HepG2 (cell line): ENCODE measurements around the gene MBTD1. TPM values are rescaled to one million over a fixed set of nuclear protein-coding genes. Genes with fewer than 3 reads are reported as not detected.
A peak's percentile ranks its signal among the peaks of the same experiment; 100 is the strongest.

Source experiments
- ATF3 ChIP-seq: sonication (generic); formaldehyde crosslinking; IDR thresholded peaks from 2 replicates; pipeline ENCODE4 v1.4.0; 2020; ENCODE audit warnings: missing genetic modification reagents
- ATF4 ChIP-seq, 2 experiments: fragments of 450-650 bp in 1 of 2; sonication (generic) in 1 of 2; formaldehyde crosslinking; IDR thresholded peaks; 2 replicates each; pipeline versions ENCODE4 v1.5.0 to v1.8.0; 2020 to 2022; ENCODE audit warnings: mild to moderate bottlenecking in 1 of 2, missing genetic modification reagents in 1 of 2
- BCL6 ChIP-seq: IDR thresholded peaks from 2 replicates; pipeline ENCODE4 v1.6.1; 2016; ENCODE audit warnings: missing genetic modification reagents, missing compliant biosample characterization
- DMAP1 ChIP-seq: IDR thresholded peaks from 2 replicates; pipeline ENCODE4 v1.6.1; 2016
- FOXP4 ChIP-seq: sonication (generic); formaldehyde crosslinking; IDR thresholded peaks from 2 replicates; pipeline ENCODE4 v1.4.0; 2020; ENCODE audit warnings: missing genetic modification reagents
- FUBP1 ChIP-seq: sonication (generic); formaldehyde crosslinking; IDR thresholded peaks from 2 replicates; pipeline ENCODE4 v1.5.1; 2020; ENCODE audit warnings: missing genetic modification reagents, mild to moderate bottlenecking, borderline replicate concordance
- HIVEP1 ChIP-seq: sonication (generic); formaldehyde crosslinking; IDR thresholded peaks from 2 replicates; pipeline ENCODE4 v1.4.0; 2020; ENCODE audit warnings: mild to moderate bottlenecking, missing genetic modification reagents
- HNF4A ChIP-seq: sonication (generic); formaldehyde crosslinking; IDR thresholded peaks from 2 replicates; pipeline ENCODE4 v1.4.0; 2020; ENCODE audit warnings: missing genetic modification reagents
- PRDM4 ChIP-seq: sonication (generic); formaldehyde crosslinking; IDR thresholded peaks from 2 replicates; pipeline ENCODE4 v1.9.0; 2021; ENCODE audit warnings: missing genetic modification reagents, borderline replicate concordance
- PRMT3 ChIP-seq: sonication (generic); formaldehyde crosslinking; IDR thresholded peaks from 2 replicates; pipeline ENCODE4 v1.8.1; 2022; ENCODE audit warnings: low read depth, mild to moderate bottlenecking, moderate library complexity, missing genetic modification reagents, borderline replicate concordance
- RORA ChIP-seq: sonication (generic); formaldehyde crosslinking; IDR thresholded peaks from 2 replicates; pipeline ENCODE4 v1.5.0; 2020; ENCODE audit warnings: mild to moderate bottlenecking, missing genetic modification reagents, moderate library complexity
- SIN3B ChIP-seq: fragments of 150-350 bp; IDR thresholded peaks from 2 replicates; pipeline ENCODE4 v1.6.1; 2014; ENCODE audit warnings: low read length
- SMARCE1 ChIP-seq: fragments of 450-650 bp; IDR thresholded peaks from 2 replicates; pipeline ENCODE4 v1.6.1; 2017; ENCODE audit warnings: borderline replicate concordance
- SNRNP70 ChIP-seq: fragments of 200-400 bp; formaldehyde crosslinking; IDR thresholded peaks from 2 replicates; pipeline ENCODE4 v1.6.1; 2017; ENCODE audit warnings: mild to moderate bottlenecking, low read depth, low read length, moderate library complexity
- ZC3H4 ChIP-seq: sonication (generic); formaldehyde crosslinking; IDR thresholded peaks from 2 replicates; pipeline ENCODE4 v1.4.0; 2020; ENCODE audit warnings: missing genetic modification reagents, borderline replicate concordance
- ZNF143 ChIP-seq: sonication (generic); formaldehyde crosslinking; IDR thresholded peaks from 2 replicates; pipeline ENCODE4 v1.4.0; 2020; ENCODE audit warnings: missing genetic modification reagents
- ZNF484 ChIP-seq: sonication (generic); formaldehyde crosslinking; IDR thresholded peaks from 2 replicates; pipeline ENCODE4 v1.5.1; 2020; ENCODE audit warnings: mild to moderate bottlenecking, low read depth, missing genetic modification reagents, borderline replicate concordance
- ZNF496 ChIP-seq: sonication (generic); formaldehyde crosslinking; IDR thresholded peaks from 2 replicates; pipeline ENCODE4 v1.8.1; 2023; ENCODE audit warnings: mild to moderate bottlenecking, moderate library complexity, missing genetic modification reagents; ENCODE audit not compliant: insufficient replicate concordance
- ZNF770 ChIP-seq: sonication (generic); formaldehyde crosslinking; IDR thresholded peaks from 2 replicates; pipeline ENCODE4 v1.5.0; 2020; ENCODE audit warnings: mild to moderate bottlenecking, missing genetic modification reagents
- polyA plus RNA-seq, 8 experiments: library from polyadenylated mRNA; depleted of rRNA in 3 of 8; stranded (reverse) in 7 of 8; unstranded in 1 of 8; fragments of >200 nt; fragmentation: Illumina TruSeq in 4 of 8; extraction: Trizol in 4 of 8; gene quantifications; 2 replicates each; pipeline versions ENCODE4 v1.2.1 to v1.2.3, GENCODE V29; 2011 to 2016; ENCODE audit warnings: low read depth in 4 of 8, missing spikeins in 1 of 8, mixed read lengths in 1 of 8; ENCODE audit not compliant: insufficient read depth in 1 of 8
- total RNA-seq, 5 experiments: library from RNA; depleted of rRNA; stranded (reverse); fragments of >200 nt; fragmentation: Illumina TruSeq; extraction: Trizol; gene quantifications; 2 replicates each; pipeline ENCODE4 v1.2.3, GENCODE V29; 2016; ENCODE audit warnings: low read depth in 1 of 5

Gene MBTD1
- total and polyA plus RNA-seq, 2 of the 13 experiments (the other 11 are each of a cell fraction or from before 2014, with no cell fraction given) = 20.9 TPM

GRCh38 chr17:51259564-51260236 is at the start of gene MBTD1 (continued):
- TF ChIP-seq ZNF770 (CRISPR knock-in tag) (no peak), SNRNP70 (no peak), PRDM4 (no peak), ZNF143 (peak; percentile 64; the same call in 1 of the 2 replicates), HNF4A (CRISPR knock-in tag) (no peak), SIN3B (no peak; the same call in 1 of the 2 replicates), RORA (CRISPR knock-in tag) (no peak), ZNF484 (no peak), SMARCE1 (no peak), BCL6 (CRISPR knock-in tag) (no peak), HIVEP1 (no peak), ZC3H4 (CRISPR knock-in tag) (no peak), FOXP4 (CRISPR knock-in tag) (peak; percentile 58; the same call in 1 of the 2 replicates), DMAP1 (CRISPR knock-in tag) (no peak), PRMT3 (no peak), ATF4 (CRISPR knock-in tag; IDR thresholded peaks at IDR 0.05) (0 out of 4 replicates have a peak, but pooled peaks of 1 of the 2 experiments have one; percentile 48), ZNF496 (CRISPR knock-in tag) (no peak), ATF3 (CRISPR knock-in tag) (no peak), FUBP1 (CRISPR knock-in tag) (no peak)
